ENCODE measurements around the gene CCDC110.

CCDC110 gene

DNA sequence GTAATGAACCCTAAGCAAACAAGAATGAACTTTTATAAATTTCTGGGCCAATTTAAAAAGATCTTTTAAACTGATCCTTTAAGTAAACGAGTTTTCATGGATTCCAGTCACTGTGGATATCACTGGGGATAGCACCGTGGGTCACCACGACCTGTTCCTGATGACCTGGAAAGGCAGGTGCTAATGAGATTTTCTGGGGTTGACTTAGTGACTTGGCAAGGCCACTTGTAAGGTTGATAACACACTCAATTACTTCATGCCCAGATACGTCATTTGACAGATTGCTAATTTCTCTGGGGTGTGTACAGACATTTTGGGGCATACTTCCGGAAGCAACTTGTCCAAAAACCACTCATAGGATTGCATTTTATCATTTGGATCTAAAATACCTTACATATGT is 39.3 kb upstream of the CCDC110 start:
- H3K36me3 ChIP-seq (ENCODE audit: insufficient read depth), result no peaks in the 10 kb centered on the region
- H3K4me3 ChIP-seq (IDR thresholded peaks at IDR 0.05; ENCODE audit: insufficient read depth, low read depth, low read length), result no peak overlapping the region
- TF ChIP-seq, protein P1, sequence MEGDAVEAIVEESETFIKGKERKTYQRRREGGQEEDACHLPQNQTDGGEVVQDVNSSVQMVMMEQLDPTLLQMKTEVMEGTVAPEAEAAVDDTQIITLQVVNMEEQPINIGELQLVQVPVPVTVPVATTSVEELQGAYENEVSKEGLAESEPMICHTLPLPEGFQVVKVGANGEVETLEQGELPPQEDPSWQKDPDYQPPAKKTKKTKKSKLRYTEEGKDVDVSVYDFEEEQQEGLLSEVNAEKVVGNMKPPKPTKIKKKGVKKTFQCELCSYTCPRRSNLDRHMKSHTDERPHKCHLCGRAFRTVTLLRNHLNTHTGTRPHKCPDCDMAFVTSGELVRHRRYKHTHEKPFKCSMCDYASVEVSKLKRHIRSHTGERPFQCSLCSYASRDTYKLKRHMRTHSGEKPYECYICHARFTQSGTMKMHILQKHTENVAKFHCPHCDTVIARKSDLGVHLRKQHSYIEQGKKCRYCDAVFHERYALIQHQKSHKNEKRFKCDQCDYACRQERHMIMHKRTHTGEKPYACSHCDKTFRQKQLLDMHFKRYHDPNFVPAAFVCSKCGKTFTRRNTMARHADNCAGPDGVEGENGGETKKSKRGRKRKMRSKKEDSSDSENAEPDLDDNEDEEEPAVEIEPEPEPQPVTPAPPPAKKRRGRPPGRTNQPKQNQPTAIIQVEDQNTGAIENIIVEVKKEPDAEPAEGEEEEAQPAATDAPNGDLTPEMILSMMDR (conservative IDR thresholded peaks at IDR 0.05; ENCODE audit: low read depth, low read length), result no peak
- H3K27me3 ChIP-seq (ENCODE audit: insufficient read depth, low read depth), result no peaks in the 10 kb centered on the region
- H4K20me1 ChIP-seq (ENCODE audit: insufficient read depth), result no peaks in the 10 kb centered on the region
- H3K27ac ChIP-seq, result no peak overlapping the region
- H3K79me2 ChIP-seq (ENCODE audit: insufficient read depth, low read depth), result no peaks in the 10 kb centered on the region
- H3K9ac ChIP-seq, result no peak overlapping the region
- peaks cover 15% of the 10 kb centered on the region for H3K4me1 ChIP-seq (ENCODE audit: low read depth, poor library complexity, severe bottlenecking)
- no peak overlapping the region for H3K4me2 ChIP-seq
- no peak overlapping the region for H2AFZ ChIP-seq (ENCODE audit: low read depth)

- no peak overlapping the region for H3K9ac ChIP-seq
- peaks cover 18% of the 10 kb centered on the region for H3K4me1 ChIP-seq (ENCODE audit: low read depth, poor library complexity, severe bottlenecking)
- H4K20me1 ChIP-seq (ENCODE audit: insufficient read depth), result no peaks in the 10 kb centered on the region
- TF ChIP-seq, protein P1 (conservative IDR thresholded peaks at IDR 0.05; ENCODE audit: low read depth, low read length), result no peak
- H3K79me2 ChIP-seq (ENCODE audit: insufficient read depth, low read depth), result no peaks in the 10 kb centered on the region
- H3K4me3 ChIP-seq (IDR thresholded peaks at IDR 0.05; ENCODE audit: insufficient read depth, low read depth, low read length), result no peak overlapping the region
- H3K27me3 ChIP-seq (ENCODE audit: insufficient read depth, low read depth), result no peaks in the 10 kb centered on the region
- no peak overlapping the region for H2AFZ ChIP-seq (ENCODE audit: low read depth)
- H3K36me3 ChIP-seq (ENCODE audit: insufficient read depth), result no peaks in the 10 kb centered on the region
- H3K27ac ChIP-seq, result no peak overlapping the region
- H3K4me2 ChIP-seq, result no peak overlapping the region
These were observed 36.6 kb upstream of the CCDC110 start for GRCh38 chr4:185508181-185508580.

DNA sequence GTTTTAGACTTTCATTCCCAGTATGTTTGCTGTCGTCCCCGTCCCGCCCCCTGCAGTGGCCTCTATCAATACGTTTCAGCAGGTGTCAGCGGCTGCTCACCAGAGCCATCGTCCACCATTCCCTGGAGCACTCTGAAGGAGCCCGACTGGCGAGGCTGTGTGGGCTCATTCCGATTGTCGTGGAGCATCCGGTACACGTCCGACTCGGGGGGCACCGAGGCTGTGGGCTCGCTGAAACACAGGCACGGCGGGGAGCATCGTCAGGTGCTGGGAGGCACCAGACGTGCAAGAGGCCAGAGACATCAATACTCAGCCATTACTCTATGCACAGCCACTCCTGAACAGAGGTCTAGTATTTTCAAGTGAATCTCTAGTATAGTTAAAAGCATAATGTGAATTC is 34.9 kb upstream of the CCDC110 start:
- Histone ChIP-seq H3K79me2 (ENCODE audit: insufficient read depth, low read depth) (no peaks in the 10 kb centered on the region), H3K4me2 (no peak overlapping the region), H3K9ac (no peak overlapping the region), H4K20me1 (ENCODE audit: insufficient read depth) (no peaks in the 10 kb centered on the region), H3K27ac (no peak overlapping the region), H3K4me3 (IDR thresholded peaks at IDR 0.05; ENCODE audit: insufficient read depth, low read depth, low read length) (no peak overlapping the region), H3K4me1 (ENCODE audit: low read depth, poor library complexity, severe bottlenecking) (peaks cover 34% of the 10 kb centered on the region), H3K36me3 (ENCODE audit: insufficient read depth) (no peaks in the 10 kb centered on the region), H3K27me3 (ENCODE audit: insufficient read depth, low read depth) (no peaks in the 10 kb centered on the region), H2AFZ (ENCODE audit: low read depth) (no peak overlapping the region)
- TF ChIP-seq, protein P1 (conservative IDR thresholded peaks at IDR 0.05; ENCODE audit: low read depth, low read length), result no peak

- H3K4me2 ChIP-seq, result no peak overlapping the region
- H3K9ac ChIP-seq, result no peak overlapping the region
- H3K4me3 ChIP-seq (IDR thresholded peaks at IDR 0.05; ENCODE audit: insufficient read depth, low read depth, low read length), result no peak overlapping the region
These were observed 32.8 kb upstream of the CCDC110 start for GRCh38 chr4:185504098-185505047.

More at GRCh38 chr4:185504098-185505047, 32.8 kb upstream of the CCDC110 start:
- H3K36me3 ChIP-seq (ENCODE audit: insufficient read depth), result no peaks in the 10 kb centered on the region
- TF ChIP-seq, protein P1 (conservative IDR thresholded peaks at IDR 0.05; ENCODE audit: low read depth, low read length), result no peak
- no peaks in the 10 kb centered on the region for H4K20me1 ChIP-seq (ENCODE audit: insufficient read depth)
- H2AFZ ChIP-seq (ENCODE audit: low read depth), result no peak overlapping the region
- H3K4me1 ChIP-seq (ENCODE audit: low read depth, poor library complexity, severe bottlenecking), result peaks cover 42% of the 10 kb centered on the region
- H3K27me3 ChIP-seq (ENCODE audit: insufficient read depth, low read depth), result no peaks in the 10 kb centered on the region
- H3K27ac ChIP-seq, result no peak overlapping the region
- H3K79me2 ChIP-seq (ENCODE audit: insufficient read depth, low read depth), result no peaks in the 10 kb centered on the region
